GM21576 (cell line): ENCODE data around the gene DPYSL5.

Source experiments
- ATAC-seq: cut with Tn5 transposase; IDR thresholded peaks from one replicate; pipeline ENCODE4 v1.9.1; 2021; ENCODE audit warnings: mild to moderate bottlenecking, moderate library complexity; ENCODE audit not compliant: unreplicated experiment

The DPYSL5 gene

GRCh38 chr2:26924731-26925099 lies 76.8 kb downstream of the DPYSL5 start:
- ATAC-seq: no peak

GRCh38 chr2:26925100-26925791 lies 77.3 kb downstream of the DPYSL5 start:
- ATAC-seq: no peak

- ATAC-seq: no peak
Measured at GRCh38 chr2:26927221-26927620, 79.3 kb downstream of the DPYSL5 start.

GRCh38 chr2:26932974-26933373 lies 85.0 kb downstream of the DPYSL5 start:
- no peak for ATAC-seq

- ATAC-seq: no peak
Measured at GRCh38 chr2:26933431-26934334, 85.8 kb downstream of the DPYSL5 start.

GRCh38 chr2:26934335-26934724 lies 86.4 kb downstream of the DPYSL5 start:
- ATAC-seq: no peak

- no peak for ATAC-seq
Measured at GRCh38 chr2:26934985-26935384, 87.1 kb downstream of the DPYSL5 start.

- ATAC-seq: no peak
Measured at GRCh38 chr2:26936855-26937254, 88.9 kb downstream of the DPYSL5 start.

- no peak for ATAC-seq
Measured at GRCh38 chr2:26938399-26939118, 90.6 kb downstream of the DPYSL5 start.

- ATAC-seq: no peak
Measured at GRCh38 chr2:26940001-26940400, 92.1 kb downstream of the DPYSL5 start.

GRCh38 chr2:26941486-26941885 lies 93.6 kb downstream of the DPYSL5 start:
- ATAC-seq: no peak

- ATAC-seq: no peak
Measured at GRCh38 chr2:26942543-26943295, 94.8 kb downstream of the DPYSL5 start.

GRCh38 chr2:26945991-26946750 lies 98.2 kb downstream of the DPYSL5 start:
- no peak for ATAC-seq

- ATAC-seq: no peak
Measured at GRCh38 chr2:26946841-26947784, 99.2 kb downstream of the DPYSL5 start.

- ATAC-seq: no peak
Measured at GRCh38 chr2:26948800-26949199, 100.9 kb downstream of the DPYSL5 start.

GRCh38 chr2:26950246-26950645 lies 102.3 kb downstream of the DPYSL5 start:
- ATAC-seq: no peak

GRCh38 chr2:26951236-26951635 lies 103.3 kb downstream of the DPYSL5 start:
- no peak for ATAC-seq

- ATAC-seq: no peak
Measured at GRCh38 chr2:26952374-26952773, 104.4 kb downstream of the DPYSL5 start.

GRCh38 chr2:26954135-26954534 lies 106.2 kb downstream of the DPYSL5 start:
- no peak for ATAC-seq
